Progenitor cell of endocrine pancreas (in vitro differentiated cells): ENCODE data around the gene QRFP. TPM values are rescaled to one million over a fixed set of nuclear protein-coding genes. Genes with fewer than 3 reads are reported as not detected.

ENCODE experiments used
- DNase-seq: peaks from one replicate; pipeline ENCODE4 v3.0.0; 2021; ENCODE audit warnings: low spot score; ENCODE audit not compliant: unreplicated experiment
- H3K27ac Mint-ChIP-seq: 2 replicates; pipeline ENCODE4 v1.8.0; 2021; ENCODE audit warnings: mild to moderate bottlenecking, moderate library complexity, mixed read lengths
- H3K27me3 Mint-ChIP-seq: 2 replicates; pipeline ENCODE4 v1.8.0; 2021; ENCODE audit warnings: mixed read lengths
- H3K36me3 Mint-ChIP-seq: 2 replicates; pipeline ENCODE4 v1.8.0; 2022; ENCODE audit warnings: mixed read lengths; ENCODE audit not compliant: insufficient read depth
- H3K4me1 Mint-ChIP-seq: 2 replicates; pipeline ENCODE4 v1.8.0; 2021; ENCODE audit warnings: low read depth, mixed read lengths
- H3K4me3 Mint-ChIP-seq: 2 replicates; pipeline ENCODE4 v1.8.0; 2021; ENCODE audit warnings: low read depth, mild to moderate bottlenecking, moderate library complexity, mixed read lengths
- H3K9me3 Mint-ChIP-seq: 2 replicates; pipeline ENCODE4 v1.8.0; 2021; ENCODE audit warnings: low read depth, mixed read lengths
- total RNA-seq: library from RNA; stranded (reverse); gene quantifications from 2 replicates; pipeline ENCODE4 v1.2.1, GENCODE V29; 2021
- TF ChIP-seq, protein P1 (sequence below): fragments of 200-600 bp; sonication (generic); IDR thresholded peaks from one replicate; pipeline ENCODE4 v1.5.0; 2021; ENCODE audit warnings: antibody characterized with exemption, mild to moderate bottlenecking; ENCODE audit not compliant: unreplicated experiment

Gene QRFP
- total RNA-seq, 1 donor from 2014 or later = not detected

DNA sequence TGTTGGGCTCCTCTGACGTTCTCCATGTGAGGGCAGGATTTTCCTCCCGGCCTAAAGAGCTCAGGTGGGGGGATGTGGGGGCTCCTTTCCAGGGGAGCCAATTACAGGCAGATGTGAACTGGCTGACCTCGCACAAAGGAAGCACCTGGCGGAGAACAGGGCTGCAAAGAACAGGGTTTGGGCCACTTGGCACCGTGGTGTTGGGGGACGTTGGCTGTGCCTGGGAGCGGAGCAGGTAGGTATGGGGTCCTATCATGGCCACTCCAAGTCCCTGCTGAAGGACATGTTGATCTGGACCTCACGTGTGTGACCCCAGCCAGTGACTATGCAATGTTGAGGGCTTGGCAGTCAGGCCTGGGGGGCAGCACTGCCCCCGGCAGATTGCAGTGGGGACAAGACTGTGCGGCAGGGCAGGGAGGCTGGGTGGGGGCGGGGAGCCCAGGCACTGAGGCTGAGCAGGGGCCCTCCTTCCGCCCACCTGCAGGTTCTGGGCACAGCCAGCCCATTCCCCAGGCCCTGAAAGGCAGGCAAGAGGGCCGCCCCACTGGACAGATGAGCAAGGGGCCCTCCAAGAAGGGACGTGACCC lies 23.0 kb upstream of the QRFP start:
- TF ChIP-seq, protein P1, sequence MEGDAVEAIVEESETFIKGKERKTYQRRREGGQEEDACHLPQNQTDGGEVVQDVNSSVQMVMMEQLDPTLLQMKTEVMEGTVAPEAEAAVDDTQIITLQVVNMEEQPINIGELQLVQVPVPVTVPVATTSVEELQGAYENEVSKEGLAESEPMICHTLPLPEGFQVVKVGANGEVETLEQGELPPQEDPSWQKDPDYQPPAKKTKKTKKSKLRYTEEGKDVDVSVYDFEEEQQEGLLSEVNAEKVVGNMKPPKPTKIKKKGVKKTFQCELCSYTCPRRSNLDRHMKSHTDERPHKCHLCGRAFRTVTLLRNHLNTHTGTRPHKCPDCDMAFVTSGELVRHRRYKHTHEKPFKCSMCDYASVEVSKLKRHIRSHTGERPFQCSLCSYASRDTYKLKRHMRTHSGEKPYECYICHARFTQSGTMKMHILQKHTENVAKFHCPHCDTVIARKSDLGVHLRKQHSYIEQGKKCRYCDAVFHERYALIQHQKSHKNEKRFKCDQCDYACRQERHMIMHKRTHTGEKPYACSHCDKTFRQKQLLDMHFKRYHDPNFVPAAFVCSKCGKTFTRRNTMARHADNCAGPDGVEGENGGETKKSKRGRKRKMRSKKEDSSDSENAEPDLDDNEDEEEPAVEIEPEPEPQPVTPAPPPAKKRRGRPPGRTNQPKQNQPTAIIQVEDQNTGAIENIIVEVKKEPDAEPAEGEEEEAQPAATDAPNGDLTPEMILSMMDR = no peak
- Mint-ChIP-seq H3K27ac (no peak overlapping the region), H3K36me3 (no peaks in the 10 kb centered on the region), H3K27me3 (peaks cover 14% of the 10 kb centered on the region), H3K9me3 (no peaks in the 10 kb centered on the region), H3K4me3 (no peak overlapping the region), H3K4me1 (no peaks in the 10 kb centered on the region)
- no peak for DNase-seq

DNA sequence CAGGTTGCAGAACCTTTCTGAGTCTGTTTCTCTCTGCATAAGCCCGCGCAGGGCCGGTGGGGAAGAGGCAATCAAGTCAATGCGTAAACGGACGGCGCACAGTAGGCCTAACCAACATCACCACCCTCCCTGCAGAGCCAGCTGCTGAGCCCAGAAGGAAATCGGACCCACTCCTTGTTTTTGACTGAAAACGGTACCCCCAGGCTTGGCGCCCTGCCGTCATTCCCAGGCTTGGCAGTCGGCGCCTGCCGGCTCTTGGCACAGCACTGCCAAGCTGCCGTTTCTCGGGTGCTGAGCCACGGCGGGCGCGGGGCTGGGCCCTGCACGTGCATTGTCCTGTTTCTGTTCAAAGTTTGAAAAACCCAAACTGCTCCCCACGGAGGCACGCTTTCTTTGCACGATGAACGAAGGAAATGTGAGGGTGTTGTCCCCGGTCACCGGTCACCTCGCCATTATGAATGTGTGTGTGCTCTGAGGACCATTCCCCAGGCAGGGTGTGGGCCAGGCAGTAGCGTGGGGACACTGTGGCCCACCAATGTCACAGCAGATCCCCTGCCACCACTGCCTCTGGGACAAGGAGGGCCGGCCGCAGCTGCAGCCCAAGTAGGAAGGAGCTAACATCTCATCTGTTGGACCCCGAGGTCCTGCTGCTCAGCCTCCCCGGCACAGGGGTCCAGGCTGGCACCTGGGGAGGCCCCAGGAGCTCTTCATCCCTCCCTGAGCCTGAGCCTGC lies 22.4 kb upstream of the QRFP start:
- no peak for DNase-seq

DNA sequence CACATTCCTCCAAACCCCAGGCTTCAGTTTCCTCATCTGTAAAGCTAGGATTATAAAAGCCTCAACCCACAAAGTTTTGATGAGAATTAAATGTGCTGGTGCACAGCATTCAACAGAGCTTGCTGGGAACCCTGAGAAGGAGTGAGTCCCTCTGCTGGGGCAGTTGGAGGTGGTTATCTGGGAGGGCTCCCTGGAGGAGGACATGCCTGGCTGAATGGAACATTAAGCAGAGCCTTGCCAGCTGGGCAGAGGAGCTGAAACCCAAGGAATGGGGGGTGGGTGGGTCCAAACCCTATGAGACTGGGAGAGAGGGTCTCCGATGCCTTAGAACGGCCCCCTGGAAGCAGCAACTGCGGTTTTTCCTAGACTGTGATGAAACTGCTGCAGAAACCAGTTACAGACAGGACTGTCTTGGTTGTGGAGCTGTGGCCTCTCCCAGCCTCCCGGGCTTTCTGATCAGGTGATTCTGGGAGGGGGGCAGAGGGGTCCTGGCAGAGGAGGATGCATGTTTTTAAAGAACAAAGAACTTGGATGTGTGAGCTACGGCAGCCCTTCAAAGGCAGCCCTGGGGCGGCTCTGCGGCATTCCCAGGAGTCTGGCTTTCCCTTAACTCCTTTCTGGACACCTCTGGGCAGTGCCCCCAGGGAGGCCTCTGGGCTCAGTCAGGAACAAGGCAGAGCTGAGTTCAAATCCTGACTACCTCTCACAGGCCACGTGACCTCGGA lies 21.7 kb upstream of the QRFP start:
- Mint-ChIP-seq H3K27ac (no peak overlapping the region), H3K36me3 (no peaks in the 10 kb centered on the region), H3K9me3 (no peaks in the 10 kb centered on the region), H3K4me1 (no peaks in the 10 kb centered on the region), H3K4me3 (no peak overlapping the region), H3K27me3 (peaks cover 14% of the 10 kb centered on the region)
- TF ChIP-seq, protein P1 = no peak
- no peak for DNase-seq

More for the DNA sequence above, 22.4 kb upstream of the QRFP start:
- Mint-ChIP-seq H3K4me1 (no peaks in the 10 kb centered on the region), H3K27ac (no peak overlapping the region), H3K4me3 (no peak overlapping the region), H3K36me3 (no peaks in the 10 kb centered on the region), H3K9me3 (no peaks in the 10 kb centered on the region), H3K27me3 (peaks cover 14% of the 10 kb centered on the region)
- TF ChIP-seq, protein P1 = no peak

DNA sequence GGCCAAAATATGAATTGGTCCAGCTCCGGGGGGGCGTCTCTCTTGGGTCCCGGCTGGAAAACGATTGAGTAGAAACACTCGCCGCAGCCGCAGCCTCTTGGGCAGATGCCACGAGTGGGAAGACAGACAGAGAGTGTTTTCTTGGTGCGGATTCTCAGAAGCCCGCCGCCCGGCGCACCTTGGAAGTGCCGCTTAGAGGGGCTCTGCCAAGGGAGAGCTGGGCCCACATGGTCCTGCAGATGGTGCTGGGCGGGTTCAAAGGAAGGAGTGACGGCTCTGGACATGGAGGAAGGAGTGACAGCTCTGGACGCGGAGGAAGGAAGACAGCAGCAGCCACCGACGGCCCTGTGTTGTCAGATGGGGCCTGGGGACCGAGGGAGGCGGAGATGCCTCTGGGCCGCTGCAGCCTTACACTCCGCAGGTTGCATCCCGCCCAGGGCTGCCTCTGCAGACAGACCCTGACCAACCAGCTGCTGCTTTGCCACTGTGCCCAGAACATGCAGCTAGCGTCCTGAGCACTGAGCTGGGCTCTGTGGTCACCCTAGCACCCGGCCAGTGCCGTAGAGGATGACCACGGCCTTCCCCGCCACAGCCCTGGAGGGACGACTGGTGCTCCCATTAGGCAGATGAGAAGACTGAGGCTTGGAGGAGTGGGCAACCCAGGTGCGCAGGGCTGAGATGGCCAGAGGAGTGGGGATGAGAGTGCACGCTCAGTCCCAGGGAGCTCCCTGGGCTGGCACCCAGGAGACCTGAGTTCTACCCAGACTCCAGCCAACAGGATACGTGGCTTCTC lies 20.8 kb upstream of the QRFP start:
- no peaks in the 10 kb centered on the region for H3K9me3 Mint-ChIP-seq
- no peak overlapping the region for H3K27ac Mint-ChIP-seq
- TF ChIP-seq, protein P1 = no peak
- no peaks in the 10 kb centered on the region for H3K4me1 Mint-ChIP-seq
- no peak overlapping the region for H3K4me3 Mint-ChIP-seq
- no peak for DNase-seq
- peaks cover 7% of the 10 kb centered on the region for H3K27me3 Mint-ChIP-seq
- no peaks in the 10 kb centered on the region for H3K36me3 Mint-ChIP-seq

DNA sequence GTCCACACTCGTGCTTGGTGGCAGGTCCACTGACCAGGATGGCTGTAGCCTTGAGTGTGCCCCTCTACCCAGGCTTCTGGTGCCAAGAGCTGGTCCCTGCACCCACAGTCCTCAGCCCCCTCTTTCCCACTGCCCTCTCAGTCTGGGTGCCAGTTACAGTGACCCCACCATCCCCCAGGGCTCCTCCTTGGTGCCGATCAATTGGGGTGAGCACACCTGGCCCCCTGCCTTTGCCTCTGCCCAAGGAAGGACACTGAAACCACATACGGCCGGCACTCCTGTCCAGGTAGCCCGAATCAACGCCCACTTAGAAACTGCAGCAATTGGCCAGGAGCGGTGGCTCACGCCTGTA lies 18.5 kb upstream of the QRFP start:
- Mint-ChIP-seq H3K9me3 (no peaks in the 10 kb centered on the region), H3K4me3 (no peak overlapping the region), H3K36me3 (no peaks in the 10 kb centered on the region), H3K27ac (no peak overlapping the region), H3K27me3 (peaks cover 7% of the 10 kb centered on the region), H3K4me1 (no peaks in the 10 kb centered on the region)
- DNase-seq = no peak
- TF ChIP-seq, protein P1 = no peak
